Liver (tissue), 9 donors: ENCODE measurements around the gene PDLIM1. TPM values are rescaled to one million over a fixed set of nuclear protein-coding genes. Genes with fewer than 3 reads are reported as not detected.

ENCODE experiments used
- DNase-seq: peaks from one replicate; pipeline ENCODE4 v3.0.0-alpha.2; 2017; ENCODE audit warnings: low spot score
- H3K27ac ChIP-seq, 2 donors: one replicate each; pipeline ENCODE4 v1.7.0; 2013; ENCODE audit warnings: inconsistent platforms in 2 of 2, low read length in 2 of 2, control low read depth in 1 of 2, low read depth in 1 of 2, mild to moderate bottlenecking in 1 of 2
- H3K27me3 ChIP-seq, 4 donors: one replicate each; pipeline versions ENCODE4 v1.6.1 to v1.7.0; 2013; ENCODE audit warnings: low read length in 3 of 4, inconsistent platforms in 1 of 4, mild to moderate bottlenecking in 1 of 4, moderate library complexity in 1 of 4; ENCODE audit not compliant: control insufficient read depth in 4 of 4, insufficient read depth in 4 of 4
- H3K36me3 ChIP-seq, 4 donors: one replicate each; pipeline versions ENCODE4 v1.6.1 to v1.7.0; 2013; ENCODE audit warnings: low read length in 3 of 4, mild to moderate bottlenecking in 3 of 4, low read depth in 1 of 4, moderate library complexity in 1 of 4; ENCODE audit not compliant: control insufficient read depth in 4 of 4, insufficient read depth in 3 of 4
- H3K4me1 ChIP-seq, 4 donors: one replicate each; pipeline versions ENCODE4 v1.6.1 to v1.7.0; 2013; ENCODE audit warnings: low read length in 3 of 4, mild to moderate bottlenecking in 3 of 4, moderate library complexity in 1 of 4; ENCODE audit not compliant: control insufficient read depth in 4 of 4, insufficient read depth in 4 of 4
- H3K4me3 ChIP-seq, 3 donors: one replicate each; pipeline versions ENCODE4 v1.6.1 to v1.7.0; 2013; ENCODE audit warnings: low read length in 3 of 3, control low read depth in 1 of 3, low read depth in 1 of 3, mild to moderate bottlenecking in 1 of 3
- H3K9ac ChIP-seq, 2 donors: one replicate each; pipeline ENCODE4 v1.7.0; 2013; ENCODE audit warnings: low read length in 2 of 2, mild to moderate bottlenecking in 2 of 2, moderate library complexity in 2 of 2, control low read depth in 1 of 2, low read depth in 1 of 2
- H3K9me3 ChIP-seq, 4 donors: one replicate each; pipeline versions ENCODE4 v1.6.1 to v1.7.0; 2013; ENCODE audit warnings: low read length in 3 of 4; ENCODE audit not compliant: control insufficient read depth in 4 of 4
- EGR1 ChIP-seq, 2 donors: IDR thresholded peaks; 2 replicates each; pipeline ENCODE4 v1.6.1; 2016 to 2018; ENCODE audit warnings: antibody characterized with exemption in 2 of 2, low read depth in 2 of 2
- FOXA1 ChIP-seq: IDR thresholded peaks from 2 replicates; pipeline ENCODE4 v1.6.1; 2016; ENCODE audit warnings: antibody characterized with exemption
- FOXA2 ChIP-seq: IDR thresholded peaks from 2 replicates; pipeline ENCODE4 v1.6.1; 2016; ENCODE audit warnings: antibody characterized with exemption
- GABPA ChIP-seq, 2 donors: IDR thresholded peaks in 1 of 2; conservative IDR thresholded peaks in 1 of 2; 2 replicates each; pipeline ENCODE4 v1.6.1; 2016; ENCODE audit warnings: antibody characterized with exemption in 2 of 2, mild to moderate bottlenecking in 1 of 2, moderate library complexity in 1 of 2
- HNF4A ChIP-seq, 2 donors: conservative IDR thresholded peaks; 2 replicates each; pipeline ENCODE4 v1.6.1; 2016; ENCODE audit warnings: antibody characterized with exemption in 2 of 2, mild to moderate bottlenecking in 2 of 2
- HNF4G ChIP-seq: IDR thresholded peaks from 2 replicates; pipeline ENCODE4 v1.6.1; 2016; ENCODE audit warnings: antibody characterized with exemption
- JUND ChIP-seq, 2 donors: IDR thresholded peaks; 2 replicates each; pipeline ENCODE4 v1.6.1; 2016; ENCODE audit warnings: antibody characterized with exemption in 2 of 2
- NR2F2 ChIP-seq: IDR thresholded peaks from 2 replicates; pipeline ENCODE4 v1.6.1; 2016; ENCODE audit warnings: antibody characterized with exemption
- RAD21 ChIP-seq, 2 donors: IDR thresholded peaks; 2 replicates each; pipeline ENCODE4 v1.6.1; 2016; ENCODE audit warnings: antibody characterized with exemption in 2 of 2, mild to moderate bottlenecking in 2 of 2
- RXRA ChIP-seq, 2 donors: IDR thresholded peaks; 2 replicates each; pipeline ENCODE4 v1.6.1; 2017 to 2018; ENCODE audit warnings: antibody characterized with exemption in 2 of 2, mild to moderate bottlenecking in 1 of 2
- SP1 ChIP-seq: IDR thresholded peaks from 2 replicates; pipeline ENCODE4 v1.6.1; 2018; ENCODE audit warnings: antibody characterized with exemption, mild to moderate bottlenecking
- TAF1 ChIP-seq: conservative IDR thresholded peaks from 2 replicates; pipeline ENCODE4 v1.6.1; 2016; ENCODE audit warnings: antibody characterized with exemption, mild to moderate bottlenecking
- YY1 ChIP-seq: IDR thresholded peaks from 2 replicates; pipeline ENCODE4 v1.6.1; 2016; ENCODE audit warnings: antibody characterized with exemption, mild to moderate bottlenecking
- WGBS: extraction: QIAGEN DNeasy Blood & Tissue Kit; methylation state at CpG from one replicate; pipeline ENCODE4 v1.1.7; 2013; 5-methylcytosine and 5-hydroxymethylcytosine counted together
- polyA plus RNA-seq, 2 donors: library from polyadenylated mRNA; stranded (reverse) in 1 of 2; unstranded in 1 of 2; fragments of 200-250 nt in 1 of 2; fragments of >200 nt in 1 of 2; fragmentation: Nextera tagmentation in 1 of 2; extraction: Ambion mirVana in 1 of 2; gene quantifications; one replicate each; pipeline versions ENCODE4 v1.2.1 to v1.2.3, GENCODE V29; 2013 to 2015
- total RNA-seq, 2 donors: library from RNA; depleted of rRNA; stranded (reverse); fragments of >200 nt; gene quantifications; one replicate each; pipeline ENCODE4 v1.2.3, GENCODE V29; 2014
- TF ChIP-seq, protein P1 (sequence below): IDR thresholded peaks from 2 replicates; pipeline ENCODE4 v1.6.1; 2016; ENCODE audit warnings: antibody characterized with exemption
- TF ChIP-seq, protein P2 (sequence below): fragments of 150-350 bp; IDR thresholded peaks from 2 replicates; pipeline ENCODE4 v1.5.1; 2017; ENCODE audit warnings: improper control_type of control experiment, low read depth, low read length; ENCODE audit not compliant: missing input control
- TF ChIP-seq, protein P3 (sequence below): IDR thresholded peaks from 2 replicates; pipeline ENCODE4 v1.6.1; 2016; ENCODE audit warnings: antibody characterized with exemption
- TF ChIP-seq, protein P4 (sequence below): IDR thresholded peaks from 2 replicates; pipeline ENCODE4 v1.6.1; 2016; ENCODE audit warnings: antibody characterized with exemption, mild to moderate bottlenecking
- TF ChIP-seq, protein P5 (sequence below): IDR thresholded peaks from 2 replicates; pipeline ENCODE4 v1.6.1; 2016; ENCODE audit warnings: antibody characterized with exemption
- donor health status: healthy.
- donor health status: healthy.
- donor health status: healthy.
- donor health status: healthy.
- donor health status: healthy.

Gene PDLIM1
- total and polyA plus RNA-seq, 4 donors, result 16.8 to 73.4 (median 44.5) TPM

DNA sequence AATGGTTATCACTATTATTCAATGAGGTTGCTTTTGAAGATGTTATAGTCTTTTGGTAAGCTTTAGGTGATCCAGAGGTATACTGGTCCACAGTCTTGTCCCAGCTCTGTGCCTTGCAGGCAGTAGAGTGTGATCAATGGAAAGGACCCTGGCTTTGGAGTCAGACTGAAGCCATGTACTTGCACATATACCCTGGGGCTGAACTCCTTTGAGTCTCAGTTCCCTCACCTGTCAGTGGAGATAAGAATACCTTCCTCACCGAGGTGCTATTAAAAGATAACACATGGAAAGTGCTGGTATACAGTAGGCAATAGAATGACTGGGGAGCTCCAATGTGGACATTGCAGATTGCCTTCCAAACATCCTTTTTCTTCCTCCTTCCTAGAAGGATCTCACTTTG is 16.0 kb upstream of the PDLIM1 start:
- Histone ChIP-seq H3K9me3 (no peaks in the 10 kb centered on the region), H3K36me3 (no peaks in the 10 kb centered on the region), H3K9ac (no peak overlapping the region), H3K4me3 (no peak overlapping the region), H3K27me3 (no peaks in the 10 kb centered on the region), H3K4me1 (no peaks in the 10 kb centered on the region), H3K27ac (no peak overlapping the region)
- TF ChIP-seq HNF4G (no peak), EGR1 (IDR thresholded peaks at IDR 0.05; ENCODE audit: low read depth in 2 of 2) (no peak), FOXA2 (no peak), RAD21 (IDR thresholded peaks at IDR 0.05) (no peak), TAF1 (no peak), RXRA (IDR thresholded peaks at IDR 0.05) (no peak), JUND (IDR thresholded peaks at IDR 0.05) (no peak), NR2F2 (no peak), HNF4A (conservative IDR thresholded peaks at IDR 0.05) (no peak), FOXA1 (no peak), YY1 (no peak), GABPA (IDR thresholded peaks at IDR 0.05 in 1 of 2, conservative IDR thresholded peaks at IDR 0.05 in 1 of 2) (no peak), SP1 (no peak)
- TF ChIP-seq, protein P1, sequence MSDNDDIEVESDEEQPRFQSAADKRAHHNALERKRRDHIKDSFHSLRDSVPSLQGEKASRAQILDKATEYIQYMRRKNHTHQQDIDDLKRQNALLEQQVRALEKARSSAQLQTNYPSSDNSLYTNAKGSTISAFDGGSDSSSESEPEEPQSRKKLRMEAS, result no peak
- TF ChIP-seq, protein P2, sequence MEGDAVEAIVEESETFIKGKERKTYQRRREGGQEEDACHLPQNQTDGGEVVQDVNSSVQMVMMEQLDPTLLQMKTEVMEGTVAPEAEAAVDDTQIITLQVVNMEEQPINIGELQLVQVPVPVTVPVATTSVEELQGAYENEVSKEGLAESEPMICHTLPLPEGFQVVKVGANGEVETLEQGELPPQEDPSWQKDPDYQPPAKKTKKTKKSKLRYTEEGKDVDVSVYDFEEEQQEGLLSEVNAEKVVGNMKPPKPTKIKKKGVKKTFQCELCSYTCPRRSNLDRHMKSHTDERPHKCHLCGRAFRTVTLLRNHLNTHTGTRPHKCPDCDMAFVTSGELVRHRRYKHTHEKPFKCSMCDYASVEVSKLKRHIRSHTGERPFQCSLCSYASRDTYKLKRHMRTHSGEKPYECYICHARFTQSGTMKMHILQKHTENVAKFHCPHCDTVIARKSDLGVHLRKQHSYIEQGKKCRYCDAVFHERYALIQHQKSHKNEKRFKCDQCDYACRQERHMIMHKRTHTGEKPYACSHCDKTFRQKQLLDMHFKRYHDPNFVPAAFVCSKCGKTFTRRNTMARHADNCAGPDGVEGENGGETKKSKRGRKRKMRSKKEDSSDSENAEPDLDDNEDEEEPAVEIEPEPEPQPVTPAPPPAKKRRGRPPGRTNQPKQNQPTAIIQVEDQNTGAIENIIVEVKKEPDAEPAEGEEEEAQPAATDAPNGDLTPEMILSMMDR, result no peak
- TF ChIP-seq, protein P3, sequence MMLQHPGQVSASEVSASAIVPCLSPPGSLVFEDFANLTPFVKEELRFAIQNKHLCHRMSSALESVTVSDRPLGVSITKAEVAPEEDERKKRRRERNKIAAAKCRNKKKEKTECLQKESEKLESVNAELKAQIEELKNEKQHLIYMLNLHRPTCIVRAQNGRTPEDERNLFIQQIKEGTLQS, result no peak
- TF ChIP-seq, protein P4, sequence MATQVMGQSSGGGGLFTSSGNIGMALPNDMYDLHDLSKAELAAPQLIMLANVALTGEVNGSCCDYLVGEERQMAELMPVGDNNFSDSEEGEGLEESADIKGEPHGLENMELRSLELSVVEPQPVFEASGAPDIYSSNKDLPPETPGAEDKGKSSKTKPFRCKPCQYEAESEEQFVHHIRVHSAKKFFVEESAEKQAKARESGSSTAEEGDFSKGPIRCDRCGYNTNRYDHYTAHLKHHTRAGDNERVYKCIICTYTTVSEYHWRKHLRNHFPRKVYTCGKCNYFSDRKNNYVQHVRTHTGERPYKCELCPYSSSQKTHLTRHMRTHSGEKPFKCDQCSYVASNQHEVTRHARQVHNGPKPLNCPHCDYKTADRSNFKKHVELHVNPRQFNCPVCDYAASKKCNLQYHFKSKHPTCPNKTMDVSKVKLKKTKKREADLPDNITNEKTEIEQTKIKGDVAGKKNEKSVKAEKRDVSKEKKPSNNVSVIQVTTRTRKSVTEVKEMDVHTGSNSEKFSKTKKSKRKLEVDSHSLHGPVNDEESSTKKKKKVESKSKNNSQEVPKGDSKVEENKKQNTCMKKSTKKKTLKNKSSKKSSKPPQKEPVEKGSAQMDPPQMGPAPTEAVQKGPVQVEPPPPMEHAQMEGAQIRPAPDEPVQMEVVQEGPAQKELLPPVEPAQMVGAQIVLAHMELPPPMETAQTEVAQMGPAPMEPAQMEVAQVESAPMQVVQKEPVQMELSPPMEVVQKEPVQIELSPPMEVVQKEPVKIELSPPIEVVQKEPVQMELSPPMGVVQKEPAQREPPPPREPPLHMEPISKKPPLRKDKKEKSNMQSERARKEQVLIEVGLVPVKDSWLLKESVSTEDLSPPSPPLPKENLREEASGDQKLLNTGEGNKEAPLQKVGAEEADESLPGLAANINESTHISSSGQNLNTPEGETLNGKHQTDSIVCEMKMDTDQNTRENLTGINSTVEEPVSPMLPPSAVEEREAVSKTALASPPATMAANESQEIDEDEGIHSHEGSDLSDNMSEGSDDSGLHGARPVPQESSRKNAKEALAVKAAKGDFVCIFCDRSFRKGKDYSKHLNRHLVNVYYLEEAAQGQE, result no peak
- TF ChIP-seq, protein P5, sequence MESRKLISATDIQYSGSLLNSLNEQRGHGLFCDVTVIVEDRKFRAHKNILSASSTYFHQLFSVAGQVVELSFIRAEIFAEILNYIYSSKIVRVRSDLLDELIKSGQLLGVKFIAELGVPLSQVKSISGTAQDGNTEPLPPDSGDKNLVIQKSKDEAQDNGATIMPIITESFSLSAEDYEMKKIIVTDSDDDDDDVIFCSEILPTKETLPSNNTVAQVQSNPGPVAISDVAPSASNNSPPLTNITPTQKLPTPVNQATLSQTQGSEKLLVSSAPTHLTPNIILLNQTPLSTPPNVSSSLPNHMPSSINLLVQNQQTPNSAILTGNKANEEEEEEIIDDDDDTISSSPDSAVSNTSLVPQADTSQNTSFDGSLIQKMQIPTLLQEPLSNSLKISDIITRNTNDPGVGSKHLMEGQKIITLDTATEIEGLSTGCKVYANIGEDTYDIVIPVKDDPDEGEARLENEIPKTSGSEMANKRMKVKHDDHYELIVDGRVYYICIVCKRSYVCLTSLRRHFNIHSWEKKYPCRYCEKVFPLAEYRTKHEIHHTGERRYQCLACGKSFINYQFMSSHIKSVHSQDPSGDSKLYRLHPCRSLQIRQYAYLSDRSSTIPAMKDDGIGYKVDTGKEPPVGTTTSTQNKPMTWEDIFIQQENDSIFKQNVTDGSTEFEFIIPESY, result no peak
- DNase-seq, result no peak
- 69% methylated on average over 1 of the region's 1 CpG for WGBS

DNA sequence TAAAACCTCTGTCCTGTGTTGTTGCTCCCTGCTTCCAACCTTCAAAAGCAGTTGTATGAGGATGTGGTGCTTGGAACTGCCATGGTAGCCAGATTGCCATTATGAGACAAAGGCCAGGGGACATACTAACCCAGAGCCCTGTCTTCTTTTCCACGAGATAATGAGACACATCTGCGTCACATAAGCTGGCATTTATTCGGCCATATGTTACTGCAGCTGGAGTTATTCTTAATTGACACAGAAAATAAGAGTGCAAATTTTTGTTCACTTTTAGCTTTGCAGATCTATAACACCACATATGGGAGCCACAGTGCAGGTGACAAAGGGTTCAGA is 15.5 kb upstream of the PDLIM1 start:
- no peak overlapping the region for H3K27ac ChIP-seq
- WGBS, result 88% methylated on average over 3 of the region's 3 CpGs
- no peak for DNase-seq

More for the DNA sequence above, 15.5 kb upstream of the PDLIM1 start:
- Histone ChIP-seq H3K9me3 (no peaks in the 10 kb centered on the region), H3K4me1 (no peaks in the 10 kb centered on the region), H3K36me3 (no peaks in the 10 kb centered on the region), H3K27me3 (no peaks in the 10 kb centered on the region), H3K9ac (no peak overlapping the region), H3K4me3 (no peak overlapping the region)
- TF ChIP-seq YY1, result no peak
- TF ChIP-seq, protein P4, result no peak
- no peak for TF ChIP-seq RXRA (IDR thresholded peaks at IDR 0.05)
- no peak for TF ChIP-seq NR2F2
- TF ChIP-seq, protein P3, result no peak
- no peak for TF ChIP-seq EGR1 (IDR thresholded peaks at IDR 0.05; ENCODE audit: low read depth in 2 of 2)
- TF ChIP-seq, protein P1, result no peak
- TF ChIP-seq JUND (IDR thresholded peaks at IDR 0.05), result no peak
- TF ChIP-seq SP1, result no peak
- TF ChIP-seq FOXA1, result no peak
- no peak for TF ChIP-seq RAD21 (IDR thresholded peaks at IDR 0.05)
